ENCODE results near the gene RNF31.

Gene RNF31

GRCh38 chr14:24117179-24117578, 30.1 kb upstream of the RNF31 start:
- no peak for DNase-seq

- no peak for DNase-seq
Measured at GRCh38 chr14:24119691-24120090, 27.6 kb upstream of the RNF31 start.

GRCh38 chr14:24121210-24121609, 26.1 kb upstream of the RNF31 start:
- DNase-seq: no peak

GRCh38 chr14:24122416-24122815, 24.9 kb upstream of the RNF31 start:
- DNase-seq: no peak

GRCh38 chr14:24122898-24123297, 24.4 kb upstream of the RNF31 start:
- no peak for DNase-seq

GRCh38 chr14:24123424-24124417, 23.6 kb upstream of the RNF31 start:
- no peak for DNase-seq

- no peak for DNase-seq
Measured at GRCh38 chr14:24126939-24127338, 20.4 kb upstream of the RNF31 start.

GRCh38 chr14:24127673-24128072, 19.6 kb upstream of the RNF31 start:
- DNase-seq: no peak

- DNase-seq: no peak
Measured at GRCh38 chr14:24129410-24129998, 17.8 kb upstream of the RNF31 start.

GRCh38 chr14:24130380-24130716, 16.9 kb upstream of the RNF31 start, which contains the start of gene FITM1:
Gene FITM1, plus strand, starts transcription at chr14:24130659. Its CDS starts 905 bp downstream, at chr14:24131564.
- DNase-seq: no peak

- no peak for DNase-seq
Measured at GRCh38 chr14:24130717-24131548, 16.4 kb upstream of the RNF31 start.

- no peak for DNase-seq
Measured at GRCh38 chr14:24131549-24131966, 15.7 kb upstream of the RNF31 start.

- DNase-seq: peak in 1 of 2 donors; percentile 20
Measured at GRCh38 chr14:24132061-24132685, 15.1 kb upstream of the RNF31 start.

GRCh38 chr14:24132976-24133375, 14.3 kb upstream of the RNF31 start:
- DNase-seq: no peak

- no peak for DNase-seq
Measured at GRCh38 chr14:24133735-24134134, 13.6 kb upstream of the RNF31 start.

GRCh38 chr14:24135584-24135833, 11.8 kb upstream of the RNF31 start:
- no peak for DNase-seq

- DNase-seq: peak; percentile 92 to 95
Measured at GRCh38 chr14:24135834-24136683, 11.2 kb upstream of the RNF31 start, which contains the start of gene PSME1. Gene PSME1, plus strand, starts transcription at chr14:24136194. Its CDS starts 69 bp downstream, at chr14:24136263.

GRCh38 chr14:24136684-24137528, 10.4 kb upstream of the RNF31 start:
- no peak for DNase-seq

GRCh38 chr14:24137529-24138395, 9.5 kb upstream of the RNF31 start:
- DNase-seq: no peak
